Measurements from ENCODE around the gene FERD3L.

The FERD3L gene

DNA sequence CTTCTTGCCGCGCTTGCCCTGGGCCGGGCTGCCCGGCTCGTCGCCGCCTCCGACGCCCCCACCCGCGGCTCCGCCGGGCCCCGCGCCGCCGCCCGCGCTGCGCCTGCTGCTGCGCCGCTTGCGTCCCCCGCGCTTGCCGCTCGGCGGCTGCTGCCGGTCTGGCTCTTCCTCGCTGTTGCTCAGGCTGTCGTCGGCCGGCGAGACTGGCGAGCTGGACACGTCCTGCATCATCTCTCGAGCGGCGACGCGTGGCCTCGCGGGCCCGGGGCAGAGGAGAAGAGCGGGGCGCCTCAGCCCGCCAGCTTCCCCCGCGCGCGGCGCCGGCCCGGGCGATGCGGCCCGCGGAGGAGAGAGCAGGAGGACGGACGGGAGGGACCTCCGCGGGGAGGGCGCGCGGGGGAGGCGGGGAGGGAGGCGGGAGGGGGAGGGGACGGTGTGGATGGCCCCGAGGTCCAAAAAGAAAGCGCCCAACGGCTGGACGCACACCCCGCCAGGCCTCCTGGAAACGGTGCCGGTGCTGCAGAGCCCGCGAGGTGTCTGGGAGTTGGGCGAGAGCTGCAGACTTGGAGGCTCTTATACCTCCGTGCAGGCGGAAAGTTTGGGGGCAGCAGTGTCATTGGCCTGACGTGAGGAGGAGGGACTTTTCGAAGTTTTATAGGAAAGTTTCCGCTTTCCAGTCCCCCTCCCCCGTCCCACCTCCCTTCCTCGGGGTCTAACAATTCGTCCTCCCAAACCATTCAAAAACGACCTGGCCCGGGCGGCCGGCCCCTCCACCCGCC is 27.9 kb downstream of the FERD3L start, which contains the start of gene TWIST1:
TSS of gene TWIST1 (minus strand) at position 546 of the 779 bp plus-strand sequence. CDS start at position 231, 315 bp downstream.
- DNase-seq (ENCODE audit: low spot score), result no peak

DNA sequence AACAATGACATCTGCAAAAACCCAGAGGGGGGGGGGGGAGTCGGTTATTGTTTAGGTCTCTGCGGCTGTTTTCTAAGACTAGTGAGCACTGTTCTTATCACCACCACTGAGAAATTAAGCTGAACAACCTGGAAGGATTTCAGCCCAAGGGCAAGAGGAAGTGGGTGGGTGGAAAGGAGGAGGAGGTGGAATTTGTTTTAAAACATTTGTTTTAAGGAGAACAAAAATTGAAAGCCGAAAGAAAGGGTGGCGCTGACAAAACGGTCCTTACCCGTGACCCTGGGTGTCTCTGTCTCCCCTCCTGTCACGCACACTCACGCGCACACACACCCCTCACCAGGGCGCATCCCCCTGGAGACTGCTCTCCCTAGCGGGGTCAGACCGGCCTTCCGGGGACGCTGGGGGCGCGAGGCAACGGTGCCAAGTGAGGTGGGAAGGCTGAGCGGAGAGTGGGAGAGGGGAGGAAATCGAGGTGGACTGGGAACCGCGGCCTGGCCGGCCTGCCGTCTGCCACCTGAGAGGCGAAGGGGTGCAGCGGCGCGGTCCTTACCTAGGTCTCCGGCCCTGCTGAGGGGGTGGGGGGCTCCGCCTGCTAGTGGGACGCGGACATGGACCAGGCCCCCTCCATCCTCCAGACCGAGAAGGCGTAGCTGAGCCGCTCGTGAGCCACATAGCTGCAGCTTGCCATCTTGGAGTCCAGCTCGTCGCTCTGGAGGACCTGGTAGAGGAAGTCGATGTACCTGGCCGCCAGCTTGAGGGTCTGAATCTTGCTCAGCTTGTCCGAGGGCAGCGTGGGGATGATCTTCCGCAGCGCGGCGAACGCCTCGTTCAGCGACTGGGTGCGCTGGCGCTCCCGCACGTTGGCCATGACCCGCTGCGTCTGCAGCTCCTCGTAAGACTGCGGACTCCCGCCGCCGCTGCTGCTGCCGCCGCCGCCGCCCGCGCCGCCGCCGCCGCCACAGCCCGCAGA is 28.8 kb downstream of the FERD3L start:
- no peak for DNase-seq (ENCODE audit: low spot score)

DNA sequence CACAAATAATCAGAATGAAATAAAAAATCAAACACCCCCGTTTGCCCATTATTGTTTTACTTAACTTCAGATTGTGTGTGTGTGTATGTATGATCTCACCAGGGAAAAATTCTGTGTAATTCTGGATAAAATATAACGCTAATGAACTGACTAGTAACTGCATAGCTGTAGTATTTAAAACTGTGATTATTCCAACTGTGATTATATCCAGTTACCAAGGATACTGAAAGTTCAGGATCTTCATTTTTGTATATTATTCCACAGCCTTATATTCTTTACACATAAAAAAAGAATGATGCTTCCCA is 30.7 kb downstream of the FERD3L start:
- DNase-seq (ENCODE audit: low spot score), result no peak

DNA sequence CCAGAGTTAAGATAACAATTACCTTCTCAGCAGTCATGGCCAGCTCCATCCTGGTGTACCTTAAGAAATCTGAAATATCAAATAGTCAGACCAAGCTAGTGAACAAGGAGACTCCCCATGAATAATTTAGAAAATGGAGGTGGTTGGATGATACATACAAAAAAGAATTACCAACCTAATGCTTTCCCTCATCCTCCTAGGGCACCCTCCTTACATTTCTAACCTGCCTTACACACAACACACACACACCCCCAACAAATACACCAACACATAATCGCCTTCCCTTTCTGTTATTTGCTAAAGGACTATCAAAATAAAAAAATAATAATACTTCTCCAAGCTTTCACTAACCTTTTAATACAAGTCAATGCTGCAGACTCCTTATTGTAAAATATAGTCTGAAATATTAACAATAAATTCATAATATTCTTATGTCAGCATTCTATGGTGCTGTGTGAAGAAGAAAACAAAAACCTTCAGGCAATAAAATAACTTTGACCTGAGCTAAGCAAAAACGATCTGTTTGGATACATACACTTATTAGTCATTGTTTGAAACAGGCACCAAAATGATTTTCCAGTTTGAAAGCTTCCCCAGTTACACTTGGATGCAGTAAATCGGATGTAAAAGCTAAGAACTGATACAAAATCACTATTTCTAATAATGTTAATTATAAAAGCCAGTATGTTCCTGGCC is 31.2 kb downstream of the FERD3L start:
- DNase-seq (ENCODE audit: low spot score), result no peak

DNA sequence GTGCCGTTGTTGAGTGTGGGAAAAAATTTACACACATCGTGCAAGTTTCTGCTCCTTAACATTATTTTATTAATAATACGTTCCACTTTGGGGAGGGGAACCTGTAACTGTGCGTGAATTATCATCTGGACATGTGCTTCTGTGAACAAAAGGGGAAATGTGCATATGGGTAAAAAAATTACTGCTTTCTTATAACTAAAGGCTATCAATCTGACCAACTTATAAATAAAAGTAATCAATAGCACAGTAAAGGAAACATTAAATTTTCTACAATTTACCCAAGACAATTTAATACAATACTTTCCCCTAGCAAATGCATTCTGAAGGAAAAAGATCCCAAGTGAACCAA is 32.2 kb downstream of the FERD3L start:
- DNase-seq (ENCODE audit: low spot score), result no peak

DNA sequence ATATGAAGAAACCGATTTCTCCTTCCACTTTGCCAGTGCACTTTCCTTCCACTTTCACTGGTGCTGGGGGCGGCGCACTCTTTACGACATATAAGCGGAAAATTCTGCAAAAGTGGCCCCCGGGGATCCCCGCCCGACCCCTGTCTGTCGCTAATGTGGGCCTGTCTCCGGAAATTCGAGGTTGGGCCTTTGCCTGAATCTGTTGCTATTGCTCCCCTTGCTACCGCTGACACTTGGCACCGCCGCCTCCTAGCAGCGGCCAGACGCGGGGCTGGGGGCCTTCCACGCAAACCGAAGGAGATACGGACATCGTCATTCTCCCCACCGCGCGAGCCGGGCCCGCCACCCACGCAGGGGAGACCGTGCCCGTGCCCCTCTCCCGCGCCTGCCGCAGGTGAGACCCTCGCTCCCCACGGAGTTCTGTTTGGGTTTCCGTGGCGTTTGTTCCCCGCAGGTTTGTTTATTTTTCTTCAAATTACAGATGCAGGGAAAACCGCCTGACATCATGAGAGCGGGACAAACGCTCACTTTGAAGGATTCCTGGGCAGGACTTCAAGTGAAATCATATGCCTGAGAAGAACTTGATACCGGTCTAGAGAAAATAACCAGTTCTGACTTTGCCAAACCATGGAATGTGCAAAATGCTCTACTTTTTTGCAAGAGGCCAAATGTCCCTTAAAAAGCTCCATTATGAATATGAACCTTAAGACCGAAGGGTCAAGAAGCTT is 32.8 kb downstream of the FERD3L start:
- DNase-seq (ENCODE audit: low spot score), result no peak

DNA sequence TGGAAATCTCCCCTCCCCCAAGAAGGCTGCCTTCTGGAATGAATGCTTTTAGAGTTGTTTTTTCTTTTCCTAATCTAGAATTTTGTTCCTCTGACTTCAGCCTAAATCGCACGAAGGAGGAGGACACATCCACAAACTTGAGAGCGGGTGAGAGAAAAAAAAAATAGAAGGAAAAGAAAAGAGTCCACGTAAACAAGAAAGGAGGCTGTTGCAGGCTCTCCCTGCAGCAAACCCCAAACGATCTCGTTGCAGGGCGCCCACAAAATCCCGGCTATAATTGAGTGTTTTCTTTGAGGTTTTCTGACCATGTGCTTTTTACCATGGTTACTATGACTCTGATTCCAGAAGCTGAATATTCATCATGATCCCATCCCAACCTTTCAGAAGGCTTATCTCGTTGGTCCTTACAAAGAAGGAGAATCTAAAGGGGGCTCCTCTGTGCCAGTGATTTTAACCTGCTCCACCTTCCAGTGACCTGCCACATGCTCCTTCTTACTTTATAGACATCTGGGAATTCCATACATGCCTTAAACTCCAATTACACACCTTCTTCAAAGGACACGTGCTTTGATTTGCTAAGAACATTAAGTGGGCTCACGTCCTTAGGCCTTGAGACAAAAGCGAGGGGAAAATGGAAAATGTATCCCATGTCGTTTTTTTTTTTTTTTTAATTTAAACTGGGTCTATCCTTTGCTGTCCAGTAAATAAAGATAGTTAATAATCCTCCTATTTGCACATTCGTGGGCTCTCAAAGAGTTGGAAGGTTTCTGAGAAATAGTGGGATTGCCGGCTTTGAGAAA is 33.5 kb downstream of the FERD3L start:
- DNase-seq (ENCODE audit: low spot score), result no peak

DNA sequence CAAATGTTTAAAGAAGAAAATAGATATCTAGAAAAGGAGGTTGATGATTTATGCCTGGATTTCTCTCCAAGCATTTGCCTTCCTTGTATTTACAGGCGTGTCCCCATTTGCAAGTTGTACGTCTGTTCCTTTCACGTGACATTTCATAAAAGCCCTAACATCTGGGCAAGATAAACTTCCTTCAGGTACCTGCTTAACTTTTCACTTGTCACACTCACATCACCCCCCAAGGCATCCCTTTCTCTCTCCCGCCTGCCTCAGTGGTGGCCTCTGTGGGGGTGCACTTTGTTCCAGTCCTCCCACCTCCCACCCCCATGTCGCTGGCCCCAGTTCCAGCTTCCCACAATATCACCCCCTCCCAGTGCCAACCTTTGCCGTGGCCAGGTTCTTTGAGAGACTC is 34.4 kb downstream of the FERD3L start:
- DNase-seq (ENCODE audit: low spot score), result no peak

DNA sequence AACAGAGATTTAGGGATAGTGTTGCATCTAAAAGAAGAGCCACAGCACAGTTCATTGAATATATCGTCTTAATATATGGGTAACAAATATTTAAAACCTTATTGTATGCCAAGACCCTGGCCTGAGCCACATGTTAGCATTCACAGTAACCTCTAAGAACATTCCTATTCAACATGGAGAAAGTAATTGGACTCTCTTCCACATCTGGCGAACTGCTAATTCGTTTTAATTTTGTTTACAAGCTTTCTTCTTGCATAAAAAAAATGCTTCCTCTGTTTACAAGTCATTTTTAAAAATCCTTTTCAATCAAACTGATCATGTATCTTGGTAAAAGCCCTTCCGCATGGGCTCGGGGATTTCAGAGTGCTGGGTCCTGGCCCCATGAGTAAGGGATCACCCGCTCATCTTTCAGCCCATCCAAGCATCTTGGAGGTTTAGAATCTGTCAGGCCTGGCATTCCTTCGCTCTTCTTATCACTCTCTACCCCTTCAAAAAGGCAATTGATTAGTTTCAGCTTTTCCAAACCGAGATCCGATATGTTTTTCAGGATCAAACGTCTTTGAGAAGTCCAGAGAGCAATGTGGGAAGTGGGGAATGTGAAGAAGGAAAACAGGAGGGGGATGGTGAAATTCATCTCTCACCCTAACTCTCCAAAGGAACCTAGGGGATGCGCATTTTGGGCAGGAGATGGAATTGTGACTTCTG is 35.0 kb downstream of the FERD3L start:
- no peak for DNase-seq (ENCODE audit: low spot score)

DNA sequence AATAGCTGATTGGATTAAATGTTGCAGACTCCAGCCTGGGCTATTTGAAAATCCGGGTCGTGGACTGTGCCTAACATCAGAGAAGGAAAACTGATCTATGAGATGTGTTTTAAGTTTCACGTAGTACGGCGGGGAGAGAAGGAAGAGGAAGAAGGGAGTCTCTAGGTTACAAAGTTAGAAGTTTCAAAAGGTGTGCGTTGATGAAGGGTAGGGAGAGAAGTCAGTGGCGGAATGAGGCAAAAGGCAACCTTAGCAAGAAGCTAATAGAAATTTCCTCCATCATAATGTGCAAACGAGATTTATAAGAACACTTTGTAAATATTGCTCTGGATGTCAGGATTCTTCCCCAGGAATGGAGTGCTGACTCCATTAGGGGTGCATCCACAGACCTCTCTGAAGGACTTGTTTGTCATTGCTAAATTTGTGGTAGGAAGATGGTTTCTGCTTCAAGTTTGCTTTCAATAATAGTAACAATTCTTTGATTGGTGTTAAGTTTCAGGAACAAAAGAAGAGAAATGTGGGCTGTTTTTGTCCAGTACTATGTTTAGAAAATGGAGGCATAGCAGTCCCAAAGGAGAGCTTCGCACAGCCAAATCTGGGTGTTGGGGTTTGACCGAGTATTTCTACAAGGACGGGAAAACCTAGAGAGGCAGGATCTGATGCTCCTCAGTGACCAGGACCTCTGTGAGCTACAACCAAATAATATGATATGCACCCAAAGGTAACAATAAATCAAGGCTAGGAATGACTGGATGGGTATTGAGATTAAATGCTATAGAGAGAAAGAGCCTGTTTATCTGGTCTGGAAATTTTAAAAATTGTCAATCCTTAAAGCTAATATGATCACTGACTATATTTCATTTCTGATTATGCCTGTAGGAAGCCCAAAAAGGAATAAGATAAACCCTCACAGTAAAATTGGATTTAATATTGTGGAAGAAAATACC is 35.9 kb downstream of the FERD3L start:
- DNase-seq (ENCODE audit: low spot score), result no peak

DNA sequence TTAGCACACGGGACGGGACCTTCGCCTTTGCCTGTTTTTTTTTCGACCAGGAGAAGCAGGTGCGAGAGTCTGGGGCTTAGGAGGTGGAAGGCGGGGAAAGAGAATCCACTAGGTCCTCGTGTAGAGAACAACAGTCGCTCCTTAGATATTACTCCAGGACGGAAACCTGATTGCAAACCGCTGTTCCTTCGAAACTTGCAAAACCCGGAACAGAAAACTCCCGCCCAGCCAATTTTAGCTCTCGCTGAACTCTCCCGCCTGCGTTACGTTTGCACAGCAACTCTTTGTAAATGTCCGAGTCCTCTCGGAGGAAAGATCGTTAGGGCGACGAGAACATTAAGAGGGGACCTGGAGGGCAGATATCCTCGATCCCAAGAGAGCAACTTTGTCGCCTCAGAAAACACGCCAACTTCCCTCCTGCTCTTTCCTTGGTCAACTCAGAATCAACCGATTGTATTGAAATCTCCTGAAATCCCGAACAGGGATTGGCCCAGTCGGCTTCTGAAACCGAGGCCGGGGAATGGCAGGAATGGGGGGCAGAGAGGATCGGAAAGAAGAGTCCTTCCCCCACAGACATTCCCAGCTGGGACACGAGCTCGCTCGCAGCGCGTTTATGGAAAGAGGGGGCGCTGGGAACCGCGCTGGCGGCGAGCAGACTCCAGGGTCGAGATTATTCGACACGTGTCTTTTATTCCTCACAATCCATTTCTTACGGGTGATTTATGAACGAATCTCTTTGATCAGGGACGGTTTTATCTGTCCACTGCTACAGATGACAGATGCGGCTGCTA is 37.7 kb downstream of the FERD3L start:
- no peak for DNase-seq (ENCODE audit: low spot score)

DNA sequence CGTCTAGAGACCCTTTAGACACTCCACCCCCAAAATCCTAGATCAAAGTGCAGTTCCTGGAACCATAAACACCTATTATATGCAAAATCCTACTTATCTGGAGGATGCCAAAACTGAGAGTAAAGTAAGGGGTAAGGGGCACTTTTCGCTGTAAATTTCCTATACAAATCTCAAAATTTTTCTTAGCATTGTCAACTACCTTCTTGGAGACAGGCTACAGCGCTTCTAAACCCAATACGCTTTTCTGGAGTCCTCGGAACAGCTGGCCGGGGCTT is 38.2 kb downstream of the FERD3L start:
- no peak for DNase-seq (ENCODE audit: low spot score)

DNA sequence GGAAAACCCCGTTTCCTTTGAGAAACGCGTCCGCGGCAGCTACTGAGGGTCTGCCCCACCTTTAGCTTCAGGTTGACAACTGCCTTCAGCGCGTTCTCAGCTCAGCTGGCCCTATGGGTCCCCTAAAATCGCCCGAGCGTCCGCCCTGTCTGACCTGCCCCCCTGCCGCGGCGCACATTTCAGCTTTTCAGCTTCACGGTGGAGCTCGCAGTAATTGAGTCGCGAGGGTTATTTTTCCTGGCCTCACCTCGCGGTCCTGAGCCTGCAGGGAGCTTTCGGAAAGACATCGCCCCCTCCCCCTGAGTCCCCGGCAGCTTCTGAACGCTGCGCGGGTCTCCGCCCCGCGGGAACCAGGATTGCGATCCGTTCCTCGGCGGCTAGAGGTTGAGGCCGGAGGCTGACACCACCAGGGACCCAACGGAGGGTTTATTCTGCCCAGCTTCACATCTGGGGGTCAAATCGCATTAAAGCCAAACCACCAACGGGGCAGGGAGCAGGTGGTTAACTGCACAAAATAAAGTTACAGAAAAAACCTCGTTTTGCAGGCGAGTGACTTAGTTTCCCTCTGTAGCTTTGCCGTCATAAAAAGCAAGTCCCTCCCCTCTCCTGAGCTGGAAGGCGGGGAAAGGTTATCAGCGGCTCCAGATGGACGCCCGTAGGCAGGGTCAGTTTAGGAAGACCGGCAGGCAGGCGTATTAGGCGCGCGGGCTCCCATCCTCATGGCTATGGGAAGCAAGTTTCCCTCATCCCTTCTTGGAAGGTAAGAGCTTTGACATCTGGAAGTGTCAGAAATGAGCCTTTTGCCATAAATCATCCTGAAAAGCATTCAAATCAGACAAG is 38.8 kb downstream of the FERD3L start:
- no peak for DNase-seq (ENCODE audit: low spot score)

DNA sequence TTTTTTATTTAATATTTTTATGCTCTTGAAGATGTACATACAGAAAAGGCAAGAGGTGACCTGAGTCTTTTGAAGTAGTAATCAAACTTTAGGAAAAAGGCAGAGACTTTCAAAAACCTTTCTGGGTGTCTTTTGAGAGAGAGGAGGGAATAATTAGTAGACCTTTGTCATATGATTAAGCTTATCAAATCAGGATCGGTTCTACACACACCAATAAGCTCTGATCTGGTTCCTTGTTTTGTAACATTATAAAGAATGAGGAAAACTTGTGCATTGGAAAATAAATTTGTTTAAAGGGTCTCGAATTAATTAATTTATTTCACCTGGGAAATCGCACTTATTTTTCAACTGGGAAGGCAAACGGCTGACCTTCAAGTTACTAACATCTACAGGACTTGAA is 39.7 kb downstream of the FERD3L start:
- no peak for DNase-seq (ENCODE audit: low spot score)

DNA sequence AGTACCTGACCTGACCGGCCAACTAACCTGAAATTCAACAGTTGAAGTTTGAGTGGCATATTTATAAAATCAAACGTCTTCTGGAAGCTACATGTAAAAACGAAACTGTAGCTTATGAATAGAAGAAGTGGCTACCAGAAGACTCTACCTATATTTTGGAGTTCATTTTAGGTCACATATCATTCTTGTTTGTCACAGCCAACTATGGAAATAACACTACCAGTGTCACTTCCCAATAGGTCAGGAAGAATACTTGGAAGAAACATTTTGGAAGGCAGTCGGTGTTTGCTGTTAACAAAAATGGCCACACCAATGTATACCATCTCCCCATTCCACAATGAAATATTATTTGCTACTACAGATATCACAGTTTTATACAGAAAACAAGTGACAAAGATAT is 40.4 kb downstream of the FERD3L start:
- no peak for DNase-seq (ENCODE audit: low spot score)

DNA sequence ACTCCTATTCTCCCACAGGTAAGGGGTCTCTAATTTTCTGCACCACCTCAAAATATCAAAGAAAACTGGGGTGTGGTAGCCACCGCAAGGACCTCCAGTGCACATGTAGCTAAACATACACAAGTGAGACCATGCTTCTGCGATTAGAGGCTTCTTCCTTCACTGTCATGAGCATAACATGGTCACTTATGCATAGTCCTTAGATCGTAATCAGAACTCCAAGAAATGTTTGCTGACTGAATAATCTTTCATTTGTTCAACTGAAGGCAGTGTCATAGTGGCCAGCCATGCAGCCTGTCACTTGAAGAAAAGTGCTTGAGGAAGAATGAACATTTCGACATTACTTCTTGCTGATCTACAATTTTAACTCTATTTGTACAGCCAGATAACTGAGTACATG is 42.3 kb downstream of the FERD3L start:
- DNase-seq (ENCODE audit: low spot score), result no peak

DNA sequence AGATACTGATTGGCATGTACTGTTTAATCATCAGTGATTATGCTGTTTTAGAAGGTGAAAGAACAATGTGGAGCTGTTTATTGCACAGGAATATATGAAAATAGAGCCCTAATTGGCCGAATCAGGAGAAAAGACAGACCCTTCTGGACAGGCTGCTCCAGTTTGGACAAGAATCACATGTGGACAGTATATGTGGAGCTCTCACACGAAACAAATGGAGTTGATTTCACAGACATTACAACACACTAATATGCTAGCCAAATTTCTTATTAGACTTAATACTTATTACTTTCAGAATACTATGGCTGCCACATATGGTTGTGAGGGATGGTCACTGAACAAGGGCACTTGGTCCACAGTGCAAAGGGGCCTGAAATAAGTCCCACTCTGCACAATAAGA is 43.3 kb downstream of the FERD3L start:
- DNase-seq (ENCODE audit: low spot score), result no peak

DNA sequence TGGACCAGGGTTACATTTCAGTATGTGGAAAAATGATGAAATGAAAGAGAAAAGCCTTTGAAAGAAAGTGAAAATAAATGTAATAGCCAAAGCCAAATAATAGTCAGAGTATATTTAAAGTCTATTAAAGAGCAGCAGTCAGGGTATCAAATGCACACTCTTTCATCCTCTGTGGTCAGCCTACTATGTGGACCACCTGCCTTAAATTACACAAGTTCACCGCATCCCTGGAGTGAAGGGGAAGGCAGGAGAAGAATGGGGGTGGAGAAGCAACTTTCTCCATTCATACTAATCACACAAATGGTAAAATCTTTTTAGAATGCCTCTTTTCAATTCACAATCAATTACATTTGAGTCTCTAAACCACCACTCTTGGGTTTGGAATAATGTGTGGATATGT is 43.7 kb downstream of the FERD3L start:
- no peak for DNase-seq (ENCODE audit: low spot score)

Data from hematopoietic multipotent progenitor cell treated with erythropoietin and hydrocortisone succinate and interleukin-3 and kit ligand, for 15 days (in vitro differentiated cells).